GM18873 (cell line): ENCODE results near the gene C17orf113.

Experiments
- ATAC-seq: cut with Tn5 transposase; IDR thresholded peaks from one replicate; pipeline ENCODE4 v1.9.1; 2021; ENCODE audit warnings: mild to moderate bottlenecking, moderate library complexity, moderate number of reproducible peaks; ENCODE audit not compliant: unreplicated experiment, low FRiP score

Gene C17orf113

GRCh38 chr17:42050393-42051012 is at the start of gene C17orf113:
TSS of gene C17orf113 (minus strand) at chr17:42050601. CDS start at chr17:42043376, 7,225 bp downstream.
- no peak for ATAC-seq

GRCh38 chr17:42098730-42099399 is 48.5 kb upstream of the C17orf113 start:
- ATAC-seq: no peak

DNA sequence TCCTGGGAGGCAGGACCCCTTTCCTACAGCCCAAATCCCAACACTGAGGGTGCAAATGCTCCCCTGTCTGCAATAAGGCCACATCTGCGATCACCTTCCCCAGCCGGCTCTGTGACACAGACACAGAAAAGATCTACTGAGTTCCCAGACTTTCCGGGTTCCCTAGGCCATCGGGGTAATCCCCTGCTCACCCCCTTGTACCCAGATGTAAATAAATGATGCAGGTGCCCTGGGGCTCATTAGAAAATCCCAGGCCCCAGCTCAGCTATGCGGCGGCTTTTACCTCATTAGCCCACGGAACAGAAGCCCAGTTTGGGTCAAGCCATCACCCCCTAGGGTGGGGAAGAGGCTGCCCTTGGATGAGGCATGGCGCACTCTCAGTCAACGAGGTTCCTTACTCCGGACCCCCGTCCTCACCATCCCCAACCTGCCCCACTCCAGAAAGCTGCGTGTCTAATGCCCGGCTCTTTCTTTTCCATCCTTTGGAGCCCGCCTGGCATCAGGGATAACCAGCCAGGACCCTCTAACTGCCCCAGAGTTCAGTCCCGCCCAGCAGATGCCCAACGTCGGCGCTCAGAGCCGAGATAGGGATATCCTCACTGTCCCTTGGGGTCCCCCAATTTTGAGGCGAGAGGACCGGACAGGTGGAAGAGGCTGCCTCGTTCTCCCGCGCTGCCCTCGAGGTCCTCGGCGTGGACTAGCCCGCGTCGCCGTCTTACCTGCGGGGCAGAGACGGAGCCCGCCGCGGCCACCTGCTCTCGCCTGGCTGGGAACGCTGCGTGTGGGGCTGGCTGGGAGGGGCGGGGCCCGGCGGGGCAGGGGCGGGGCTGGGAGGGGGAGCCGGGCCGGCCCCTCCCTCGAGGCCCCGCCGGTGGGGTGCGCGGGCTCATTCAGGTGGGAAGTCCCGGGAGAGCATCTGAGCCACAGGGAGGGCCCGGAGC is 47.6 kb upstream of the C17orf113 start, which contains the start of gene ZNF385C:
TSS of gene ZNF385C (minus strand) at position 783 of the 941 bp plus-strand sequence. CDS start 35,417 bp downstream, outside the sequence.
- no peak for ATAC-seq

DNA sequence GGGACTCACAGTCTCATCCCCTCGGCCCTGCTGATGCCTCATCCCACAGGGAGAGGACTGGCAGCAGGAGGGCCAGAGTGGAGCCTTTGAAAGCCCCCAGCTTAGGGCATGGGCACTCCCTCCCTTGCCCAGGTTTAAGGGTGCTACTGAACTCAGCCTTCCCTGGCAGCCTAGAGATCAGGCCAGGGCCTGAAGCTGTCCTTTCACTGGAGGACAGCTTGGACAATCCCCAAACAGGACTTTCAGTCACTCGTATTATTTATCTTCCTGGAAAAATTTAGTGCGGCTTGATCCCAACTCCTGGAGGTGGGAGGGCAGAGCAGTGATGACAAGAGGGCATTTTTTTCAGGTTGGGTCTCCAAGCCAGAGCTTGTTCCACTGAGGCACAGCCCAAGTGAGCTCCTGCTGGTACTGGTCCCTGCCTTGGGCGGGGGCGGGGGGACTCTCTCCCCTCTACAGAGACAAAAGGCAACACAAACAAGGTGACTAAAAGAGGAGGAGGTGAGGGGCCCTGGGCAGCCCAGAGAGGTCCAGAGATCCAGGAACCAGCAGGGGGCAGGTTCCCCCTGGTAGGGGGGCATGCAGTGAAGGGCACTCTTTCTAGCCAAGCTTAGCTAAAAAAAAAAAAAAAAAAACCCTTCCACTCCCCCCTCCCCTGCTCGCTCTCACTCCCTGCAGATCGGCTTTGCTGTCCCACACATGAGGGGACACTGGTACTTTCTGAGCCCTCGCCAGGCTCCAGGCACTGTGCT is 46.1 kb upstream of the C17orf113 start:
- no peak for ATAC-seq

GRCh38 chr17:42094375-42095069 is 44.1 kb upstream of the C17orf113 start:
- no peak for ATAC-seq

GRCh38 chr17:42092939-42093338 is 42.5 kb upstream of the C17orf113 start:
- no peak for ATAC-seq

GRCh38 chr17:42090964-42091790 is 40.8 kb upstream of the C17orf113 start:
- no peak for ATAC-seq

DNA sequence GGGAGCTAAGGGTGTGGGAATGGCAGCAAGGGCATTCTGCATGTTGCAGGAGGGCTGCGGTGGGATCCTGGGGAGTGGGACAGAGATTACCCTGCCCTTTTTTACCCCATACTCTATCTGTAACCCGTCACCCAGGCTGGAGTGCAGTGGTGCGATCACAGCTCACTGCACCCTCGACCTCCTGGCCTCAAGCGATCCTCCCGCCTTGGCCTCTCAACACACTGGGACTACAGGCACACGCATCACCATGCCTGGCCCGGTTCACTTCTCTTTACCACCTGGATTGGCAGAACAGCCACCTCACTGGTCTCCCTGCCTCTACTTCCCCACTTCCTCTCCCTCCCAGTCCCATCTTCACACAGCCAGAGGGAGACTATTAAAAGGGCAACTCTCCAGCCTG is 38.3 kb upstream of the C17orf113 start:
- ATAC-seq: no peak

- ATAC-seq: no peak
Measured at GRCh38 chr17:42087736-42088705, 37.6 kb upstream of the C17orf113 start.

DNA sequence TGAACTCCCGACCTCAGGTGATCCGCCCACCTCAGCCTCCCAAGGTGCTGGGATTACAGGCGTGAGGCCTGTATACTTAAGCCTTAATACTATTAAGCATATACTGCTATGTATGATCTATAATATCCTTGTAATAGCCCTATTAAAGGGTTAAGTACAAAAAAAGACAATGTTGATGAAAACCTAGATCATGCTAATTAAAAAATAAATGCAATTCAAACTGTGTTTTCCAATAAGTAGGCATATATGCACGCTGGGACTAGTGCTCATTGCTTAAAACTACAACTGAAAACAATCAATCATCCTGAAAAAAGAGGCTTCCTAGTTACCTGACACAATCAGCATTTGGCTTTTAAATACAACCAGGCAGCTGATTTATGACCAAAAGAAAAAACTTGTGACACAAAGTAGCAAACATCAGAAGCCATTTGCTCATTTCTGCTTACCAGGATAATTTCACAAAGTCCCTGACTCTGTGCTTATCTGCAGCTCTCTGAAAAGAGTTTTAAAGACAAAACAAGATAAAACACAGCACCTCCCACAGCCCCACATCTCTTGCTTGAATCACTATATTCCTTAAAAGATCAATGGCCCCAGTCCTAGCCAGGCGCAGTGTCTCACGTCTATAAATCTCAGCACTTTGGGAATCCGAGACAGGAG is 36.8 kb upstream of the C17orf113 start:
- ATAC-seq: no peak

- ATAC-seq: no peak
Measured at GRCh38 chr17:42081516-42082129, 31.2 kb upstream of the C17orf113 start.

DNA sequence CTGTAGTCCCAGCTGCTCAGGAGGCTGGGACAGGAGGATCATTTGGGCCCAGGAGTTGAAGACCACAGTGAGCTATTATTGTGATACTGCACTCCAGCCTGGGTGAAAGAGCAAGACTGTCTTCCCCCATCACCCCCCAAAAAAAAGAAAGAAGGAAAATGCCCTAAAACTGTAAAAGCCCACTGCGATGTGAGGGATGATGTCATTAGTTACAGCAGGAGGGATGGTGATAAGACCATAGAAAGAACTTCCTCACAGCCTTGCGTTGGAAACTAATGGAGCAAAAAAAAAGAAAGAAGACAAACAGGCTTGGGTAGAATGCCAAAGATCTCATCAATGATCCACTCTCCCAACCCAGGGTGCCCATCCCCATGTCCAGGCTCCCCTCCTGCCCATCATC is 29.1 kb upstream of the C17orf113 start:
- ATAC-seq: no peak

- no peak for ATAC-seq
Measured at GRCh38 chr17:42078396-42079043, 28.1 kb upstream of the C17orf113 start.

- ATAC-seq: no peak
Measured at GRCh38 chr17:42077755-42078154, 27.4 kb upstream of the C17orf113 start.

- no peak for ATAC-seq
Measured at GRCh38 chr17:42076797-42077559, 26.6 kb upstream of the C17orf113 start.

DNA sequence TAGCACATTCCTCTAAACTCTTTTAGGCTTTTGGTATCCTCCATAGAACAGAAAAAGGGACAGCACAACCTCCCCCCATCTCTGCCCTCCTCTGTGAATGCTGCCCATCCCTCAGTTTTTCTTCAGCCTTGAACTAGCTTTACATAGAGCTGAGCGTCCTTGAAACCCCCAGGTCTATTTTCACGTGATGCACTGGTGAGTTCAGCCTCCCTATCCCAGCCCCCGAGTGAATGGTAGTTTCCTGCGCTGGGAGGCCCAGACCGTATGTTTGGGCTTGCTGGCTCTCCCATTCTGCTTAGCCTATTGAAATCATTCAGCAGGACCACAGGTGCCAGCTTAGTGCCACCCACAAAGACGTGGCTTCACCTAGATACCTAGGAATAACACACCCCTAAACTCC is 25.4 kb upstream of the C17orf113 start:
- no peak for ATAC-seq
